Gastroesophageal sphincter (tissue), 4 donors: Measurements from ENCODE around the gene TMTC2. TPM values are rescaled to one million over a fixed set of nuclear protein-coding genes. Genes with fewer than 3 reads are reported as not detected.
"Not testable (repeated sequence)": the region's sequence is repeated elsewhere in the genome, so short reads cannot be mapped to it uniquely, and the experiment has no call there.

Experiments
- ATAC-seq: fragments of 150-250 bp; one replicate; pipeline ENCODE4 v1.9.1; 2016; ENCODE audit warnings: mild to moderate bottlenecking, moderate library complexity
- H3K27ac ChIP-seq, 4 donors: fragments of 200-600 bp; sonication (generic) in 3 of 4; 1 replicate in 3 of 4; 2 replicates in 1 of 4; pipeline ENCODE4 v1.5.1; 2016 to 2019
- H3K27me3 ChIP-seq: fragments of 200-600 bp; sonication (generic); one replicate; pipeline ENCODE4 v1.5.1; 2019
- H3K36me3 ChIP-seq, 2 donors: fragments of 200-600 bp; sonication (generic); one replicate each; pipeline ENCODE4 v1.5.1; 2019; ENCODE audit warnings: control low read depth in 1 of 2
- H3K4me1 ChIP-seq, 3 donors: fragments of 200-600 bp; sonication (generic); 1 replicate in 2 of 3; 2 replicates in 1 of 3; pipeline ENCODE4 v1.5.1; 2016 to 2019; ENCODE audit warnings: control low read depth in 2 of 3
- H3K4me3 ChIP-seq, 2 donors: fragments of 200-600 bp; sonication (generic); one replicate each; pipeline ENCODE4 v1.5.1; 2019; ENCODE audit warnings: mild to moderate bottlenecking in 1 of 2, moderate library complexity in 1 of 2
- H3K9me3 ChIP-seq, 3 donors: fragments of 200-600 bp; sonication (generic); one replicate each; pipeline ENCODE4 v1.5.1; 2017 to 2019; ENCODE audit warnings: control low read depth in 2 of 3
- CTCF ChIP-seq, 4 experiments: fragments of 200-600 bp in 2 of 4; fragments of 450-650 bp in 2 of 4; sonication (generic) in 1 of 4; IDR thresholded peaks; one replicate each; pipeline ENCODE4 v1.5.1; 2017 to 2019; ENCODE audit warnings: antibody characterized with exemption in 4 of 4, mild to moderate bottlenecking in 2 of 4, moderate library complexity in 2 of 4
- EP300 ChIP-seq: sonication (generic); formaldehyde crosslinking; IDR thresholded peaks from one replicate; pipeline ENCODE4 v1.6.1; 2017; ENCODE audit warnings: antibody characterized with exemption, mild to moderate bottlenecking
- POLR2A ChIP-seq, 2 donors: fragments of 450-650 bp; IDR thresholded peaks; one replicate each; pipeline ENCODE4 v1.6.1; 2017; ENCODE audit warnings: antibody characterized with exemption in 2 of 2, mild to moderate bottlenecking in 2 of 2, moderate library complexity in 1 of 2
- POLR2AphosphoS5 ChIP-seq: sonication (generic); formaldehyde crosslinking; IDR thresholded peaks from one replicate; pipeline ENCODE4 v1.6.1; 2017; ENCODE audit warnings: antibody characterized with exemption
- WGBS, 2 donors: methylation state at CpG; one replicate each; pipeline ENCODE4 v1.1.5; 2018; ENCODE audit warnings: low coverage in 1 of 2; 5-methylcytosine and 5-hydroxymethylcytosine counted together
- total RNA-seq, 4 donors: library from RNA; depleted of rRNA; stranded (reverse); fragments of >200 nt; gene quantifications; one replicate each; pipeline ENCODE4 v1.1.0, GENCODE V29; 2016

The TMTC2 gene
- total RNA-seq, 4 donors from 2014 or later: 7.4 to 21.8 (median 16.0) TPM

GRCh38 chr12:83113945-83114344 is 427.2 kb downstream of the TMTC2 start:
- ATAC-seq: no peak
- no peak overlapping the region for H3K4me3 ChIP-seq
- no peak overlapping the region for H3K27ac ChIP-seq
- no peaks in the 10 kb centered on the region for H3K27me3 ChIP-seq
- no peaks in the 10 kb centered on the region for H3K4me1 ChIP-seq
- 54 to 79% methylated on average over 4 of the region's 4 CpGs for WGBS, 2 donors
- TF ChIP-seq POLR2AphosphoS5: no peak
- no peak for TF ChIP-seq EP300
- no peak for TF ChIP-seq CTCF (IDR thresholded peaks at IDR 0.05)
- no peak for TF ChIP-seq POLR2A (IDR thresholded peaks at IDR 0.05)
- no peaks in the 10 kb centered on the region for H3K9me3 ChIP-seq
- H3K36me3 ChIP-seq: no peaks in the 10 kb centered on the region

DNA sequence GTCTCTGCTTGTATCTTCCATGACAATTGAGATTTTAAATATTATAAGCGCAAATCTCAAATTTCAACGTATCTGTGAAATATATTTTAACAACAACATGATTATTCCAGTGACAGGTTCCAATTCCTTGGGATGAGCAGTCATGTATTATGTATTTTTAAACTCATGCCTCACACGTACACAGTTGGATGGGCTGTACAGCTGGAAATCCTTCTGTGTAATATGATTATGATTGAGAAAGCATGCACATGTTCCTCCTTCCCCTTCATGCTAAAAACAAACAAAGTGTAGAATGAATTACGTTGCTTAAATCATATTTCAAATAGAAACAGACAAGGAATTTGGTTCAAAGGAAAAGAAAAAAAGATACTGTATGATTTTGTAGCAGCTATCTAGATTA is 428.3 kb downstream of the TMTC2 start:
- Histone ChIP-seq H3K27me3 (no peaks in the 10 kb centered on the region), H3K4me1 (no peaks in the 10 kb centered on the region), H3K27ac (no peak overlapping the region), H3K9me3 (no peaks in the 10 kb centered on the region), H3K4me3 (no peak overlapping the region), H3K36me3 (no peaks in the 10 kb centered on the region)
- WGBS, 2 donors: 66 to 73% methylated on average over 4 of the region's 4 CpGs
- TF ChIP-seq CTCF (IDR thresholded peaks at IDR 0.05) (no peak), POLR2AphosphoS5 (no peak), POLR2A (IDR thresholded peaks at IDR 0.05) (no peak), EP300 (no peak)
- no peak for ATAC-seq

- H3K4me1 ChIP-seq, H3K4me3 ChIP-seq, H3K27me3 ChIP-seq, H3K36me3 ChIP-seq, H3K27ac ChIP-seq, H3K9me3 ChIP-seq, ATAC-seq: not testable (repeated sequence)
- WGBS, 2 donors: 60 to 82% methylated on average over 3 of the region's 3 CpGs
Measured at GRCh38 chr12:83117926-83118325, 431.2 kb downstream of the TMTC2 start.

DNA sequence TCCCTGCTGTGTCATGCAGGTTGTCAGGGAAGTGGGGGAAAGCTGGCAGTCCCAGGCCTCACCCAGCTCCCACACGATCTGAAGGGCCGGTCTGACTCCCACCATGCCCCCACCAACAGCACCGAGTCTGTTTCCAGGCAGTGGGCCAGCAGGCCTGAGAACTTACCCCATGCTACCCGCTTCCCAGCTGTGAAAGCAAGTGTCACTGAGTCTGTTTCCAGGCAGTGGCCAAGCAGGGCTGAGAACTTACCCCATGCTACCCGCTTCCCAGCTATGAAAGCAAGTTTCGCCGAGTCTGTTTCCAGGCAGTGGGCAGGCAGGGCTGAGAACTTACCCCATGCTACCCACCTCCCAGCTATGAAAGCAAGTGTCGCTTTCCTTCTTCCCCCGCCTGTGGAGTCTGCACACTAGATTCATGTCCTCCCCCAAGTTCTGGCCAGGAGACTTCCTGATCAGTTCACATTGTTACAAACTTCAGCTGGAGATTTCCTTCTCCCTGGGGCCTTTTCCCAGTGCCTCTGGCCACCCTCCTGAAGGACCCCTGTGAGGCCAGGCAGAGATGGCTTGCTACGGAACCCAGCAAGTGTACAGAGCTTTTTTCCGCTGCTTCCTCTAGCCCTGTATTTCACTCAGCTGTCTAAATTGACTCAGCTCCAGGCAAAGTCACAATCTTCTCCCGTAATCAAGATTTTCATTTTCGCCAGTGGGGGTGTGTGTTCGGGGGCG is 435.4 kb downstream of the TMTC2 start:
- no peak for TF ChIP-seq POLR2A (IDR thresholded peaks at IDR 0.05)
- TF ChIP-seq CTCF (IDR thresholded peaks at IDR 0.05): no peak
- TF ChIP-seq POLR2AphosphoS5: no peak
- no peak for TF ChIP-seq EP300
- Histone ChIP-seq H3K4me1 (no peaks in the 10 kb centered on the region), H3K36me3 (no peaks in the 10 kb centered on the region), H3K4me3 (no peak overlapping the region), H3K27me3 (no peaks in the 10 kb centered on the region), H3K9me3 (no peaks in the 10 kb centered on the region), H3K27ac (no peak overlapping the region)
- 72 to 79% methylated on average over 5 to 6 of the region's 15 CpGs for WGBS, 2 donors
- no peak for ATAC-seq

GRCh38 chr12:83122623-83122934 is 435.9 kb downstream of the TMTC2 start:
- no peak overlapping the region for H3K27ac ChIP-seq
- no peak for ATAC-seq
- WGBS, 2 donors: 90% methylated on average over 1 of the region's 3 CpGs; no CpG with 5 or more reads in 1 of the 2 donors

More at GRCh38 chr12:83122623-83122934, 435.9 kb downstream of the TMTC2 start:
- H3K4me3 ChIP-seq: no peak overlapping the region
- H3K4me1 ChIP-seq: no peaks in the 10 kb centered on the region
- no peaks in the 10 kb centered on the region for H3K36me3 ChIP-seq
- no peaks in the 10 kb centered on the region for H3K9me3 ChIP-seq
- no peak for TF ChIP-seq CTCF (IDR thresholded peaks at IDR 0.05)
- no peak for TF ChIP-seq POLR2A (IDR thresholded peaks at IDR 0.05)
- H3K27me3 ChIP-seq: no peaks in the 10 kb centered on the region
